GM21526 (cell line): ENCODE results near the gene MID1.

Experiments used
- ATAC-seq: cut with Tn5 transposase; IDR thresholded peaks from one replicate; pipeline ENCODE4 v1.9.1; 2021; ENCODE audit warnings: moderate library complexity; ENCODE audit not compliant: unreplicated experiment, low FRiP score

MID1 gene

DNA sequence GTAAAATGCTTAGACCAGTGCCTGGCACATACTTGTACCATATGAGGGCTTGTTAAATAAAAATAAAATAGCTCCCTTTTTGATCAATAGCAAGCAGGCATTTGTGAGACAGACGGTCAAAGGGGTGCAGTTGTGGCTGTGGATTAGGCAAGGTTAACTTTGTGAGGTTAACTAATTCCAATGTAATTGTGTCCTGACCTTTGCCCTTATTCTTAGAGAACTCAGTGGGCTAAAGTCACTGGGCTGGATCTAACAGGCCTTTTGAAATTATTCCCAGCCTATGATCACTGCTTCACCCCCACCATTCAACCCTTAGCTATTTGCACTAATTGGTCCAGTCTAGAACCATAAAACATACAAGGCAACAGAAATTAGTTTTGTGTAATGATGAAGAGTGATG is 166.4 kb downstream of the MID1 start:
- no peak for ATAC-seq

GRCh38 chrX:10450959-10451355 is 169.4 kb downstream of the MID1 start:
- no peak for ATAC-seq

- ATAC-seq: no peak
These were observed 170.0 kb downstream of the MID1 start for GRCh38 chrX:10450229-10450958.

DNA sequence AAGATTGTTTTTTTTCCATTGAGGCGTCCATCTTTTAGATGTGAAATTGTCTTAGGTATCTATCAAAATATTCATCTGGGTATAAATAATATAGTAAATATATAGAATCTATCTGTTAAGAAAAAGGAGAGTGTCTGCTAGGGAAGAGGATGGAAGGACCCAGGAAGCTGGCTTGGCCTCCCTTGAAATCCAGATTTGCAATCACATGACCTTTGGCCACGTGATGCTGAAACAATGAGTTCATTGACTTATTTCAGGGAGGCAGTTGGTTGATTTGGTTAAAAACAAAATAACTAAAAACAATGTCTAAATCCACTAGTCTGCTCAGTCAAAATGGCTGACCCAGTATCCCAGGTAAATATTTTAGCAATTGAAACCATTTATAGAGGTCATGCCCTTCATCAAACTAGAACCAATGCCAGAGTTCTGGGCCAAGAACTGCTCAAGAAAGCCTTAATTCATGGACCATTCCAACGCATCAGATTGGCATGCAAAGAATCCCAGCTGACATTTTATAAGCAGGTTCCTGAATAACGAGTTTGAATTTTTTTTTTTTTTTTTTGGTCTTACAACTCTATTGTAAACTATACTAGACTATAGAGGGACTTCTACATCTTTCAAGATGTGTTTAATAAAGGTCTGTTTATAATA is 172.7 kb downstream of the MID1 start:
- ATAC-seq: no peak

- no peak for ATAC-seq
These were observed 176.2 kb downstream of the MID1 start for GRCh38 chrX:10444204-10444603.

DNA sequence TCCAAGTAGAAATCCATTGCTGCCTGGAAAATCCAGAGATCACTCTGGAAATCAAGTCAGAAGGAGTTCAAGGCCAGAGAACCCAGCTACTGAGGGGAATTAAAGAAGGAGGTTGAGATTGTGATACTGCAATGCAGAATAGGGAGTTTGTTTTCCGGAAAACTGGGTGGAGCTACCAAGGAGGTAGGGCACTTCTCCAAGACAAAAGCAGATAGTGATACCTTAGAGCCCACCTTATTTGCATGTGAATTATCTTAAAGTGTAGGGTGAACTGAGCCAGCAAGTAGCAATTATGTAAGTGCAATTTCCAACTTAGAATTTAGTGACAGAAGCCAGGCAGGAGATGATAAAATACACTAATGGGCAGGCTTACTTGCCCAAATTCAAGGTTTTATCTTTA is 178.9 kb downstream of the MID1 start:
- no peak for ATAC-seq

GRCh38 chrX:10433296-10433965 is 187.0 kb downstream of the MID1 start:
- no peak for ATAC-seq

DNA sequence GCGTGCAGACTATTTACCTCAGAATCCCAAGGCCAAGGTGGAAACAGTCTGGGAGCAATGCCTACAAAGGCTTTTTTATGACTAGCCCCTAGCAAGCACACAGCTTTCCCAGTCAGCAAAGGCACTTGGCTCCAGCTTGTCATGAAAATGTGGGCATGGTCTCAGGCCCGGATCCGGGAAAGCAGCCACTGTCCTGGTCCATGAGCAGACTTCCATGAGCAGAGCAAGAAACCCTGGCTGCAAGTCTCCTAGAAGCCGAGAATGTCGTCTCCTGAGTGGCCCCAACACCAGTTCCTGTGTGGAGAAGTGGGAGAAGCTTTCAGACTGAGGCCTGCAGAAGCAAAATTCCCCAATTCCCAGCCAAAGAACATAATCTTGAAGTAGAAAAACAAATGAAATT is 190.5 kb downstream of the MID1 start:
- ATAC-seq: no peak

GRCh38 chrX:10427249-10427648 is 193.1 kb downstream of the MID1 start:
- ATAC-seq: no peak

GRCh38 chrX:10423716-10424115 is 196.7 kb downstream of the MID1 start:
- ATAC-seq: no peak

GRCh38 chrX:10420134-10420533 is 200.3 kb downstream of the MID1 start:
- no peak for ATAC-seq

- no peak for ATAC-seq
These were observed 204.0 kb downstream of the MID1 start for GRCh38 chrX:10416424-10416823.

DNA sequence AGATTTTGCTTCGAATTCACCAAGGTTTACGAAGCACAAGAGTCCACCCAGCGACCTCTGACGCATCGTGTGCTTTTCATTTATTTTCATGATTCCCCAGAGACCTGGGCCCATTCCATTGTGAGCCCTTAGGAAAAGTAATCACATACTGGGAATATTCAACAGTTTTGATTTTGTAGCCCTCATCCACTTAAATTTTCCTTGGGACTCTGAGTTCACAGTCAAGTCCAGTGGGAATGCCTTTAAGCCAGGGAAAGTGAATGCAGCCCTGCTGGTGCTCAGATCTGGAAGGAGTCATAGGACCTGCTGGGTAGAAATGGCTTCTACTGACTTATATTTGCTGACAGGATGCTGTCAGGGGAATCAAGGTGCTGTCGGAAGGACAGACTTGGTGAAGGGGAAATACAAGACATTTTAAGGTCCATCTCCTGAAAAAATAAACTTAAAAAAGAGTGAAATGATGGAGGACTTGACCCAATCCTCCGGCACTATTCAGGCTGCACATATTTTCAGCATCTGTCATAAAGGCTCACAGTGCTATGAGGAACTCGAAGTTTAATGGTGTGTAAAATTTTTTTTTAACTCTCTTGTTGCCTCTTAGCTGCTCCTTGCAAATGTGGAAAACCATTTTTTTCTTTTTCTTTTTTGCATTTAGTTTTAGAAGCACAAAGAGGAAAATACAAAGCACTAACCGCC is 204.9 kb downstream of the MID1 start:
- ATAC-seq: no peak

DNA sequence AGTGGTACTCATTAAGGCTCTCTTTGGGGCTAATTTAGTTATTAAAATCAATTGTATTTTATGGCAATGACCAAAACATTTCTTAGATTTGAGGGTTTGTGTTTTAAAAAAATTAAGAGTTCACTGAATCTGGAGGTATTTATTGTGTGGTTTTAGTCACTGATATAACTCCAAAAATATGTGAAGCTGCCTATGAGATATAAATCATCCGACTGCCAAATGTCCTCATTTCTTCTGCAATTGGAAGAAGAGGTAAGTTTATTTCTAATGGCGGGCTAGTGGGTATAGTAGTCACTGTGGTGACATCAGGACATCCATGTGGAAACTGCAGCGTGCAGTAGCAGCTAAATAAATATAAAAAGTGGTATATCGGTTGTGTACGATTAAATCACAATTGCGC is 205.5 kb downstream of the MID1 start:
- no peak for ATAC-seq

DNA sequence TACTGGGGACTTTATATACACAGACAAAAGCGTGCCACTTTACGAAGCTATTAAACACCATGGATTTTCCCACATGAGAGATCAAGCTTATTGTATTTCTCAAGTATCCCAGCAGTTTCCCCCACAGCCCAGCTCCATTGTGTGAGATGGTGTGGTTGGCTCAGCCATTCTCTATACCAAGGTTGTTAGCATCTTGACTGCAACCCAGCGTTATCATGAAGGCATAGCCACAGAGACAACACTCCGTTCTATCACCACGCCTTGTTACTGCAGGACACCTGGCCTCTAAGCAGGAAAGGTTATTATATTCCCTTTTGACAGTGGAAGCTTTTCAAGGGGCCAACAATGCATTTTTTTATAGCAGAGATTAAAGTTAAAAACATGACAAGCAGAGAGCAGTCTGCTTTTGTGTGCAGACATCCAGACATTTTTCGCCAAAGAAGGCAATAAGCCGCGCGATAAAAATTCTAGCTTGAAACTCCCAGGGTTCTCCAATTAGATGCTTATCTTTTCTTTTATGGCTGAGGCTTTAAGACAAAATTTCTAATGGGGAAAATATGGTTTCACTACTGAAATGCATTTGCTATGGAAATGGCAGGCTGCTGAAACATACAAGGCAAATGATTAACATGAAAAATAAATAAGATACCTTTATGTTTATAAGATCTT is 206.1 kb downstream of the MID1 start:
- ATAC-seq: no peak

DNA sequence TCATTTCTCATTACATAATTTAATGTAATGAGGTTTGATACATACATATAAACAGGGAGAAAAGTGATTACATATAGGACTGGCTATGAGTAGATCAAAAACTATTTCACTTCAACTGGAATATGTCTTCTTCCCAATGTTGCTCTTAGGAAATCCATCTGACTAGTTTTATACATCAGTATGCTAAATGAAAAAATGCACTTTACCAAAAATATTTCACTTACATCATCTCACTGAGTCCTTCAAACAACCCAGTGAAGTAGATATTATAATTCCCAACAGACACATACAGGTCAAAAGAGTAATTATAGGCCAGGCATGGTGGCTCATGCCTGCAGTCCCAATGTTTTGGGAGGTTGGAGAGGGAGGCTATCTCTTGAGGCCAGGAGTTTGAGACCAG is 215.9 kb downstream of the MID1 start:
- ATAC-seq: no peak

DNA sequence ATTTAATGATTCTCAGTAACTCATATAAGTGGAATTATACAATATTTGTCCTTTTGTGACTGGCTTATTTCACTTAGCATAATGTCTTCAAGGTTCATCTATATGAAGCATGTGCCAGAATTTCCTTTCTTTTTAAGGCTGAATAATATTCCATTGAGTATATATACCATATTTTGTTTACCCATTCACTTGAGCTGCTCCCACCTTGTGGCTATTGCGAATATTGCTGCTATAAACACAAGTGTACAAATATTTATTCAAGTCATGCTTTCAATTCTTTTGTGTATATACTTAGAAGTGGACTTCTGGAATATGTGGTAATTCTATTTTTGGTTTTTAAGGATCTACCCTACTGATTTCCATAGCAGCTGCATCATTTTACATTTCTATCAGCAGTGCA is 219.1 kb downstream of the MID1 start:
- ATAC-seq: no peak

DNA sequence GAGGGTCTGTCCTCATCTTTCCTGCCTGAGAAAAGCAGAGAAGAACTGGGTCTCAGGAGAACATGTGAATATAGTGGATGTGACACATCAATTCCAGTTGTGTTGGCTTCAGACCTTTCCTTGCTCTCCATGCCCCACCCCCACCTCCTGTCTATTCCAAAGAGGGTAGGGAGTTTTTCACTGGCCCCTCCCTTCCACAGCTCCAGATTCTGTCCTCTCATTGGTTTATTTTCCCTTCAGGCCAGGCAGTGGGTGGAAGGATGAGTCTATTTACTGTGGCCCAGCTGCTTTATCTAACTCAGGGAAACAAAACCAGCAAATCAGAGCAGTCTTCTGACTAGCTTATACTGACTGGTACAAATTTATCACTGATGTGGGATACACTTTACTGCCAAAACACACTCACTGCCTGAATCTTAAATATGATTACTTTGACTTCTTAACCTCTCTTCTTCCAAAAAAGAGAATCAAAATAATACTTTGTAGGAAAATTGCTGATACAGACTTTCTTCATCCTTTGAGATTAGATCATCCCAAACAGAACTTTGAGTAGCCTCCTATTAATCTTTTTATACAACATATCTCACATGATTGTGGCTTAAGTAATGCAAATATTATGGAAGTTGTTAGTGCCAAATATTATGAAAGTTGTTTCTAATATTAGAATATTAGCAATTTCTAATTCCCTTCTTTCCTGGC is 221.2 kb downstream of the MID1 start:
- ATAC-seq: no peak

DNA sequence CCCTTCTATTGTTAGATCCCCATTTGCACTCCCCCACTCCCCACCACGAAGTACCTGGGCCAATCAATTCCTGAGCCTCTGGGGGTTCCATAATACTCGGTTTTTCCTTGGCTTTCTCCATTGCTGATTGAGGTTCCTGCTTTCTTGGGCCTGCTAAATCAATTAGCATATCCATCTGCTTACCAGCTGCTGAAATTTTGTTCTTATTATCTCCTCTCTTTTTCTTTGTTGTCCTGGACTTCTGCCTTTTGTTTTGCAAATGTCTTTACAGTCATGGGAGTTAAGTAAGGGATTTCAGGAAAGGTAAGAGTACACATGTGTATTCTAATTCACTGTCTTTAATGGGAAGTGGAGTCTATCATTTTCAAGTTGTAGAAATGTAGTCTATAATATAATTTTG is 222.2 kb downstream of the MID1 start:
- no peak for ATAC-seq

- ATAC-seq: no peak
These were observed 223.0 kb downstream of the MID1 start for GRCh38 chrX:10397349-10397748.
